CD4-positive, alpha-beta T cell treated with Interferon alpha-2 for 1 hour (primary cell): ENCODE results near the gene HCCS.
"Not testable (repeated sequence)": the region's sequence is repeated elsewhere in the genome, so short reads cannot be mapped to it uniquely, and the experiment has no call there.

ENCODE experiments used
- DNase-seq, 2 donors: peaks; one replicate each; pipeline ENCODE4 v3.0.0-alpha.2; 2020 to 2022

HCCS gene

GRCh38 chrX:11111037-11111851 lies at the start of gene HCCS:
Gene HCCS, plus strand, starts transcription at chrX:11111332. Its CDS starts 729 bp downstream, at chrX:11112061.
- peak; percentile 87 to 89 for DNase-seq

- DNase-seq, result no peak
These were observed 46.9 kb upstream of the HCCS start for GRCh38 chrX:11064276-11064675.

GRCh38 chrX:11064851-11065600 lies 46.1 kb upstream of the HCCS start:
- no peak for DNase-seq

GRCh38 chrX:11066812-11067211 lies 44.3 kb upstream of the HCCS start:
- DNase-seq, result no peak

GRCh38 chrX:11073381-11073780 lies 37.8 kb upstream of the HCCS start:
- DNase-seq, result no peak

- no peak for DNase-seq
These were observed 30.3 kb upstream of the HCCS start for GRCh38 chrX:11080741-11081305.

- DNase-seq, result no peak
These were observed 29.6 kb upstream of the HCCS start for GRCh38 chrX:11081511-11081910.

- DNase-seq, result no peak
These were observed 25.8 kb upstream of the HCCS start for GRCh38 chrX:11085305-11085704.

GRCh38 chrX:11089802-11090201 lies 21.3 kb upstream of the HCCS start:
- no peak for DNase-seq

- no peak for DNase-seq
These were observed 13.2 kb upstream of the HCCS start for GRCh38 chrX:11097933-11098332.

GRCh38 chrX:11099465-11099864 lies 11.7 kb upstream of the HCCS start:
- DNase-seq, result no peak

- DNase-seq, result no peak
These were observed 10.7 kb upstream of the HCCS start for GRCh38 chrX:11100281-11101035.

GRCh38 chrX:11103006-11103405 lies 8.1 kb upstream of the HCCS start:
- no peak for DNase-seq

- no peak for DNase-seq
These were observed 7.4 kb upstream of the HCCS start for GRCh38 chrX:11103751-11104150.

GRCh38 chrX:11105080-11105479 lies 6.1 kb upstream of the HCCS start:
- no peak for DNase-seq

GRCh38 chrX:11108253-11108941 lies 2.7 kb upstream of the HCCS start:
- no peak for DNase-seq

- DNase-seq, result no peak
These were observed 1.2 kb upstream of the HCCS start for GRCh38 chrX:11109968-11110367.

- peak in 1 of 2 donors; percentile 12 for DNase-seq
These were observed 815 bp downstream of the HCCS start for GRCh38 chrX:11111947-11112346.

GRCh38 chrX:11113731-11114130 lies 2.6 kb downstream of the HCCS start:
- DNase-seq, result no peak

GRCh38 chrX:11117745-11118144 lies 6.6 kb downstream of the HCCS start:
- no peak for DNase-seq

GRCh38 chrX:11119313-11119943 lies 8.3 kb downstream of the HCCS start:
- DNase-seq, result no peak

GRCh38 chrX:11123087-11123486 lies 12.0 kb downstream of the HCCS start:
- DNase-seq, result not testable (repeated sequence)
